H1 (cell line): ENCODE results near the gene TNPO2. TPM values are rescaled to one million over a fixed set of nuclear protein-coding genes. Genes with fewer than 3 reads are reported as not detected.

Experiments used
- ASH2L ChIP-seq: fragments of 200-600, 300-600 bp; sonication (generic); IDR thresholded peaks from one replicate; pipeline ENCODE4 v1.7.1; 2017; ENCODE audit warnings: low read length
- CHD1 ChIP-seq: IDR thresholded peaks from 2 replicates; pipeline ENCODE4 v1.6.1; 2012; ENCODE audit warnings: low read depth, low read length, improper control_type of control experiment
- CHD2 ChIP-seq: IDR thresholded peaks from 2 replicates; pipeline ENCODE4 v1.6.1; 2012; ENCODE audit warnings: low read length, improper control_type of control experiment
- CREB1 ChIP-seq: IDR thresholded peaks from 2 replicates; pipeline ENCODE4 v1.6.1; 2012; ENCODE audit warnings: inconsistent platforms
- FOSL1 ChIP-seq: IDR thresholded peaks from 2 replicates; pipeline ENCODE4 v1.6.1; 2011; ENCODE audit warnings: mild to moderate bottlenecking, low read depth, low read length, moderate library complexity; ENCODE audit not compliant: insufficient read depth
- HDAC2 ChIP-seq, 2 experiments: fragments of 300-600 bp in 1 of 2; sonication (generic) in 1 of 2; IDR thresholded peaks; 2 replicates each; pipeline ENCODE4 v1.6.1; 2011 to 2012; ENCODE audit warnings: low read depth in 2 of 2, low read length in 2 of 2, mild to moderate bottlenecking in 2 of 2, moderate library complexity in 2 of 2, borderline replicate concordance in 1 of 2, inconsistent platforms in 1 of 2
- JUND ChIP-seq: IDR thresholded peaks from 2 replicates; pipeline ENCODE4 v1.6.1; 2011; ENCODE audit warnings: mild to moderate bottlenecking, improper control_type of control experiment, low read length
- KDM1A ChIP-seq: fragments of 200-600, 300-600 bp; sonication (generic); IDR thresholded peaks from 2 replicates; pipeline ENCODE4 v1.7.1; 2016; ENCODE audit warnings: mild to moderate bottlenecking, low read length, borderline replicate concordance
- KDM4A ChIP-seq: IDR thresholded peaks from one replicate; pipeline ENCODE4 v1.7.1; 2012; ENCODE audit warnings: low read depth, mild to moderate bottlenecking, moderate library complexity, low read length, inconsistent platforms; ENCODE audit not compliant: severe bottlenecking
- PHF8 ChIP-seq: fragments of 200-600 bp; sonication (generic); conservative IDR thresholded peaks from 2 replicates; pipeline ENCODE4 v1.7.1; 2012; ENCODE audit warnings: low read depth, mild to moderate bottlenecking, inconsistent platforms, low read length, moderate library complexity
- POLR2A ChIP-seq, 2 experiments: IDR thresholded peaks; 1 replicate in 1 of 2; 2 replicates in 1 of 2; pipeline ENCODE4 v1.6.1; 2011; ENCODE audit warnings: low read depth in 2 of 2, low read length in 2 of 2, mild to moderate bottlenecking in 2 of 2; ENCODE audit errors: control extremely low read depth in 1 of 2
- RAD21 ChIP-seq, 2 experiments: IDR thresholded peaks in 1 of 2; conservative IDR thresholded peaks in 1 of 2; 2 replicates each; pipeline ENCODE4 v1.6.1; 2011; ENCODE audit warnings: low read depth in 2 of 2, low read length in 2 of 2, improper control_type of control experiment in 1 of 2, inconsistent platforms in 1 of 2, mild to moderate bottlenecking in 1 of 2, moderate library complexity in 1 of 2
- SIN3A ChIP-seq, 2 experiments: IDR thresholded peaks in 1 of 2; conservative IDR thresholded peaks in 1 of 2; 2 replicates each; pipeline ENCODE4 v1.6.1; 2011 to 2012; ENCODE audit warnings: low read length in 2 of 2, improper control_type of control experiment in 1 of 2, low read depth in 1 of 2, mild to moderate bottlenecking in 1 of 2
- SP2 ChIP-seq: IDR thresholded peaks from 2 replicates; pipeline ENCODE4 v1.6.1; 2012; ENCODE audit warnings: mild to moderate bottlenecking, low read length, inconsistent platforms
- SP4 ChIP-seq: IDR thresholded peaks from 2 replicates; pipeline ENCODE4 v1.6.1; 2012; ENCODE audit warnings: low read length, inconsistent platforms
- SRF ChIP-seq: IDR thresholded peaks from 2 replicates; pipeline ENCODE4 v1.6.1; 2011; ENCODE audit warnings: mild to moderate bottlenecking, low read depth, low read length, moderate library complexity
- TAF1 ChIP-seq: IDR thresholded peaks from 2 replicates; pipeline ENCODE4 v1.6.1; 2011; ENCODE audit warnings: mild to moderate bottlenecking, low read depth, low read length
- TBP ChIP-seq: IDR thresholded peaks from 2 replicates; pipeline ENCODE4 v1.6.1; 2011; ENCODE audit warnings: low read depth, low read length, improper control_type of control experiment
- YY1 ChIP-seq: IDR thresholded peaks from 2 replicates; pipeline ENCODE4 v1.6.1; 2011; ENCODE audit warnings: low read depth, mild to moderate bottlenecking, low read length
- ZNF274 ChIP-seq: IDR thresholded peaks from 2 replicates; pipeline ENCODE4 v1.7.0; 2012; ENCODE audit warnings: low read length, borderline replicate concordance; ENCODE audit errors: extremely low read depth
- polyA plus RNA-seq, 7 experiments: library from polyadenylated mRNA; depleted of rRNA in 3 of 7; stranded (reverse) in 5 of 7; unstranded in 2 of 7; fragments of >200 nt in 5 of 7; fragments of 200-250 nt in 2 of 7; gene quantifications; 1 replicate in 5 of 7; 2 replicates in 1 of 7; 4 replicates in 1 of 7; pipeline versions ENCODE4 v1.2.1 to v1.2.3, GENCODE V29; 2011 to 2013; ENCODE audit warnings: missing spikeins in 2 of 7, mixed read lengths in 2 of 7
- total RNA-seq: library from RNA; stranded (reverse); fragmentation: NEBNext Ultra II Directional; extraction: Animal tissue kit (Norgen Biotek cat#: 25700); gene quantifications from 2 replicates; pipeline ENCODE4 v1.2.1, GENCODE V29; 2021
- TF ChIP-seq, protein P1 (sequence below): IDR thresholded peaks from 2 replicates; pipeline ENCODE4 v1.6.1; 2012; ENCODE audit warnings: low read length, inconsistent platforms

Gene TNPO2
- total and polyA plus RNA-seq, 2 of the 8 experiments (the other 6 are each of a cell fraction or from before 2014, with no cell fraction given) = 112 to 121 TPM

GRCh38 chr19:12669270-12670158, 54.2 kb downstream of the TNPO2 start (continued):
- TF ChIP-seq, protein P1, sequence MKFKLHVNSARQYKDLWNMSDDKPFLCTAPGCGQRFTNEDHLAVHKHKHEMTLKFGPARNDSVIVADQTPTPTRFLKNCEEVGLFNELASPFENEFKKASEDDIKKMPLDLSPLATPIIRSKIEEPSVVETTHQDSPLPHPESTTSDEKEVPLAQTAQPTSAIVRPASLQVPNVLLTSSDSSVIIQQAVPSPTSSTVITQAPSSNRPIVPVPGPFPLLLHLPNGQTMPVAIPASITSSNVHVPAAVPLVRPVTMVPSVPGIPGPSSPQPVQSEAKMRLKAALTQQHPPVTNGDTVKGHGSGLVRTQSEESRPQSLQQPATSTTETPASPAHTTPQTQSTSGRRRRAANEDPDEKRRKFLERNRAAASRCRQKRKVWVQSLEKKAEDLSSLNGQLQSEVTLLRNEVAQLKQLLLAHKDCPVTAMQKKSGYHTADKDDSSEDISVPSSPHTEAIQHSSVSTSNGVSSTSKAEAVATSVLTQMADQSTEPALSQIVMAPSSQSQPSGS = peak; percentile 80; the same call in 1 of the 2 replicates
- TF ChIP-seq ZNF274 (no peak), SIN3A (conservative IDR thresholded peaks at IDR 0.05 in 1 of 2, IDR thresholded peaks at IDR 0.05 in 1 of 2; ENCODE audit: low read depth in 1 of 2, low read length in 2 of 2) (peak; percentile 26 to 93; a peak in 2 of 4 replicates), CHD1 (no peak), CREB1 (peak; percentile 32; the same call in 1 of the 2 replicates), TBP (peak; percentile 70), SP4 (peak; percentile 94), RAD21 (IDR thresholded peaks at IDR 0.05 in 1 of 2, conservative IDR thresholded peaks at IDR 0.05 in 1 of 2; ENCODE audit: low read depth in 2 of 2, low read length in 2 of 2) (no peak), PHF8 (peak; percentile 52), SRF (no peak), KDM4A (peak; percentile 65), KDM1A (no peak), TAF1 (peak; percentile 76), HDAC2 (IDR thresholded peaks at IDR 0.05; ENCODE audit: borderline replicate concordance in 1 of 2, low read depth in 2 of 2, low read length in 2 of 2) (peak in 1 of 2 experiments; percentile 83; a peak in 2 of 4 replicates), SP2 (no peak), POLR2A (IDR thresholded peaks at IDR 0.05; ENCODE audit: control extremely low read depth in 1 of 2, low read depth in 2 of 2, low read length in 2 of 2) (peak in 1 of 2 experiments; percentile 54; a peak in 2 of 3 replicates), ASH2L (peak; percentile 91), JUND (0 out of 2 replicates have a peak, but pooled peaks have one; percentile 25), FOSL1 (no peak), CHD2 (0 out of 2 replicates have a peak, but pooled peaks have one; percentile 46), YY1 (peak; percentile 60; the same call in 1 of the 2 replicates)
